ENCODE data around the gene SMLR1. TPM values are rescaled to one million over a fixed set of nuclear protein-coding genes. Genes with fewer than 3 reads are reported as not detected.

SMLR1 gene
- total and polyA plus RNA-seq, 12 donors: 0.08 to 3.9 (median 0.42) TPM; not detected in 3

- H3K4me1 ChIP-seq (replicated peaks in 1 of 2): no peaks in the 10 kb centered on the region
- no peak for TF ChIP-seq CTCF (IDR thresholded peaks at IDR 0.05)
- no peak for TF ChIP-seq POLR2A (IDR thresholded peaks at IDR 0.05)
- no peak overlapping the region for H3K4me3 ChIP-seq
- H3K9me3 ChIP-seq (replicated peaks in 1 of 3): no peaks in the 10 kb centered on the region
- no peaks in the 10 kb centered on the region for H3K36me3 ChIP-seq (replicated peaks in 1 of 2)
- intact Hi-C loops (cut with DNase I): no loop called here
- no peak overlapping the region for H3K27ac ChIP-seq
- H3K27me3 ChIP-seq: no peaks in the 10 kb centered on the region
- 37 to 44% (median 40%) methylated on average over 1 of the region's 1 CpG for WGBS, 4 donors
- no peak for DNase-seq
These were observed 47.1 kb upstream of the SMLR1 start for GRCh38 chr6:130780122-130780521.

GRCh38 chr6:130781557-130781956, 45.6 kb upstream of the SMLR1 start:
- no peak for TF ChIP-seq CTCF (IDR thresholded peaks at IDR 0.05)
- no peak for DNase-seq
- Histone ChIP-seq H3K4me3 (no peak overlapping the region), H3K36me3 (replicated peaks in 1 of 2) (no peaks in the 10 kb centered on the region), H3K9me3 (replicated peaks in 1 of 3) (no peaks in the 10 kb centered on the region), H3K27me3 (no peaks in the 10 kb centered on the region), H3K4me1 (replicated peaks in 1 of 2) (no peaks in the 10 kb centered on the region), H3K27ac (no peak overlapping the region)
- 83 to 87% (median 85%) methylated on average over 3 of the region's 3 CpGs for WGBS, 4 donors
- intact Hi-C loops (cut with DNase I): no loop called here

- no peaks in the 10 kb centered on the region for H3K36me3 ChIP-seq (replicated peaks in 1 of 2)
- intact Hi-C loops (cut with DNase I): no loop called here
- TF ChIP-seq POLR2A (IDR thresholded peaks at IDR 0.05) (no peak), CTCF (IDR thresholded peaks at IDR 0.05) (no peak)
- H3K27ac ChIP-seq: no peak overlapping the region
- WGBS, 4 donors: 28 to 35% (median 30%) methylated on average over 2 of the region's 2 CpGs
- DNase-seq: no peak
- no peaks in the 10 kb centered on the region for H3K9me3 ChIP-seq (replicated peaks in 1 of 3)
- no peak overlapping the region for H3K4me3 ChIP-seq
- no peaks in the 10 kb centered on the region for H3K4me1 ChIP-seq (replicated peaks in 1 of 2)
- no peaks in the 10 kb centered on the region for H3K27me3 ChIP-seq
These were observed 43.6 kb upstream of the SMLR1 start for GRCh38 chr6:130783416-130784107.

- Histone ChIP-seq H3K4me3 (no peak overlapping the region), H3K27ac (no peak overlapping the region), H3K4me1 (replicated peaks in 1 of 2) (no peaks in the 10 kb centered on the region), H3K36me3 (replicated peaks in 1 of 2) (no peaks in the 10 kb centered on the region), H3K27me3 (no peaks in the 10 kb centered on the region), H3K9me3 (replicated peaks in 1 of 3) (no peaks in the 10 kb centered on the region)
- 55 to 64% (median 60%) methylated on average over 3 of the region's 3 CpGs for WGBS, 4 donors
- intact Hi-C loops (cut with DNase I): no loop called here
- TF ChIP-seq POLR2A (IDR thresholded peaks at IDR 0.05) (no peak), CTCF (IDR thresholded peaks at IDR 0.05) (no peak)
- DNase-seq: no peak
These were observed 39.3 kb upstream of the SMLR1 start for GRCh38 chr6:130787726-130788500.

Data from adrenal gland (tissue), 12 donors.